Hippocampal formation (tissue), 2 donors: ENCODE measurements around the gene PNISR.
A peak's percentile ranks its signal among the peaks of the same experiment; 100 is the strongest.
"Not testable (repeated sequence)": the region's sequence is repeated elsewhere in the genome, so short reads cannot be mapped to it uniquely, and the experiment has no call there.

Source experiments
- DNase-seq, 2 donors: peaks; one replicate each; lab custom pipeline; 2025; lab: John Stamatoyannopoulos, UW

PNISR gene

GRCh38 chr6:99424761-99425646, at the start of gene PNISR:
Gene PNISR (minus strand): TSS chr6:99425308. CDS start chr6:99414659, 10,649 bp downstream.
- peak; percentile 86 to 99 for DNase-seq

- DNase-seq, result no peak
These were observed 48.6 kb upstream of the PNISR start for GRCh38 chr6:99473730-99474129.

GRCh38 chr6:99471638-99472037, 46.5 kb upstream of the PNISR start:
- DNase-seq, result no peak

GRCh38 chr6:99467509-99468106, 42.5 kb upstream of the PNISR start:
- DNase-seq, result peak in 1 of 2 donors; percentile 38

- DNase-seq, result not testable (repeated sequence)
These were observed 34.0 kb upstream of the PNISR start for GRCh38 chr6:99459133-99459532.

- no peak for DNase-seq
These were observed 33.2 kb upstream of the PNISR start for GRCh38 chr6:99458319-99458718.

- DNase-seq, result peak in 1 of 2 donors; percentile 2
These were observed 21.0 kb upstream of the PNISR start for GRCh38 chr6:99446076-99446475.

- peak in 1 of 2 donors; percentile 24 for DNase-seq
These were observed 9.8 kb upstream of the PNISR start for GRCh38 chr6:99434702-99435530.

GRCh38 chr6:99432877-99433276, 7.8 kb upstream of the PNISR start:
- no peak for DNase-seq

GRCh38 chr6:99431901-99432300, 6.8 kb upstream of the PNISR start:
- no peak for DNase-seq

- no peak for DNase-seq
These were observed 2.9 kb upstream of the PNISR start for GRCh38 chr6:99427988-99428387.

GRCh38 chr6:99426451-99426757, 1.3 kb upstream of the PNISR start:
- no peak for DNase-seq

GRCh38 chr6:99425647-99426450, 741 bp upstream of the PNISR start:
- peak; percentile 83 to 97 for DNase-seq

GRCh38 chr6:99424022-99424421, 1.1 kb downstream of the PNISR start:
- DNase-seq, result no peak

- no peak for DNase-seq
These were observed 2.2 kb downstream of the PNISR start for GRCh38 chr6:99422912-99423311.

- DNase-seq, result no peak
These were observed 8.0 kb downstream of the PNISR start for GRCh38 chr6:99416892-99417767.

- DNase-seq, result no peak
These were observed 8.9 kb downstream of the PNISR start for GRCh38 chr6:99416226-99416625.

- DNase-seq, result no peak
These were observed 9.7 kb downstream of the PNISR start for GRCh38 chr6:99415446-99415845.

GRCh38 chr6:99412065-99412464, 13.0 kb downstream of the PNISR start:
- peak; percentile 2 to 47 for DNase-seq

GRCh38 chr6:99409672-99410071, 15.4 kb downstream of the PNISR start:
- DNase-seq, result no peak

GRCh38 chr6:99407076-99407475, 18.0 kb downstream of the PNISR start:
- DNase-seq, result no peak
